GM23248 (cell line): Measurements from ENCODE around the gene DPP6.

ENCODE experiments used
- EZH2 ChIP-seq: fragments of 200-600 bp; sonication (generic); IDR thresholded peaks from 2 replicates; pipeline ENCODE4 v1.6.1; 2018; ENCODE audit warnings: antibody characterized with exemption, mild to moderate bottlenecking; ENCODE audit not compliant: insufficient read depth, poor library complexity, severe bottlenecking
- EZH2phosphoT487 ChIP-seq: fragments of 200-600 bp; sonication (generic); IDR thresholded peaks from 2 replicates; pipeline ENCODE4 v1.6.1; 2018; ENCODE audit warnings: antibody characterized with exemption, moderate library complexity, mild to moderate bottlenecking, low read depth; ENCODE audit not compliant: insufficient read depth

- TF ChIP-seq EZH2phosphoT487 (no peak), EZH2 (no peak)
These were observed 514.7 kb downstream of the DPP6 start for GRCh38 chr7:154566877-154567276.
